ENCODE data around the gene TMEM181.

GRCh38 chr6:158586652-158587051 lies 26.8 kb downstream of the TMEM181 start:
- no peak for TF ChIP-seq CTCF (IDR thresholded peaks at IDR 0.05)
- TF ChIP-seq POLR2A (IDR thresholded peaks at IDR 0.05): no peak

Measured in esophagus squamous epithelium (tissue), 4 donors.